GM19099 (cell line): ENCODE results near the gene CAB39L.

ENCODE experiments used
- POLR2A ChIP-seq: IDR thresholded peaks from 3 replicates; pipeline ENCODE4 v1.6.1; 2011; ENCODE audit warnings: low read depth; ENCODE audit not compliant: insufficient read length; ENCODE audit errors: extremely low read depth

The CAB39L gene

GRCh38 chr13:49302222-49302621, 141.6 kb downstream of the CAB39L start:
- TF ChIP-seq POLR2A = no peak

- no peak for TF ChIP-seq POLR2A
Observed at GRCh38 chr13:49300739-49301589, 142.9 kb downstream of the CAB39L start.

- no peak for TF ChIP-seq POLR2A
Observed at GRCh38 chr13:49300276-49300675, 143.6 kb downstream of the CAB39L start.

DNA sequence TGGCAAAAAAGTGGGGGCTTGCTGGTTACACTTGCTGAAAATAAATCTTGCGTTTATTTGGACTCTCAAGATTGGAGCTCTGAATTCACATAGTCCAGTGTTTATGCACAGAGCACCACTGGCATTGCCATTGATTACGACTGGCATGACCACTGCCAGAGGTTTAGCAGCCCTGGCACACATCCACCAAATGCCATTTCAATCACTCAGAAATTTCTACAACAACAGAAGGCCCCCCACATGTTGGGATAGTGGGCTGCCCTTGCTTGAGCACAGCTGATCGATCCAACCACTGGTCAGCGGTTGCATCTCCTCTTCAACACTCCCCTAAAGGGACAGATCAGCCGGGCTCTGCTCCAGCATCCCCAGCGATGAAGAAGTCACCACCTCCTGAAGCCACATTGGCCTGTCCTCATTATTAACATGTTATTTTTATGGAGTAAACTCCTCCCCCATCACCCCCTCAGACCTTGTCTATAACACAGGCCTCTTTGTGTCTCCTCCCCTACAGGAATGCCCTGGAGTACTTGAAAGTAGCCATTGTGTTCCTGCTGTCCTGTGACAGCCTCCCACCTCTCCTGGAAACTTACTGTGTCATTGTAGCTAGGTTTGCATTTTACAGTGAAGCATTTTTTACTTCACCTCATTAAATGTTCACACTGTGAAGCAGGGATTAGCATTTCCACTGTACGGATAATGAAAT, 144.8 kb downstream of the CAB39L start:
- TF ChIP-seq POLR2A = no peak

DNA sequence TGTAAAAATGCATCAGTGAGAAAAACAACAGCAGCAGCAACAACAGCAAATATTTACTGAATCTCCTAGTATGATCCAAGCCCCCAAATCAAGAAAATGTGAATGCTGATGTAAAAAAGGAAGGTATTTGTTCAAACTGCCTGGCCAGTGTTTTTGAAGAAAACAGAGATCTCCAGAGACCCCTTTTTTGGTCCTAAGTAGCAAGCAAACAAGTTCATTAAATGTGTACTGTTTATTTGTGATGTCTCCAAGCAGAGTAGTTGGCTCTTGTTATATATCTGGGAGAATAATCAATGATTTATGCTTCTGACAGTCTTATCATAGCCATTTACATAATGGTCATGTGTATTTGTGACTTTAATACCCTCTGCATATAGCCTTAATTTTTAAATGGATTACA, 145.4 kb downstream of the CAB39L start:
- TF ChIP-seq POLR2A = no peak

DNA sequence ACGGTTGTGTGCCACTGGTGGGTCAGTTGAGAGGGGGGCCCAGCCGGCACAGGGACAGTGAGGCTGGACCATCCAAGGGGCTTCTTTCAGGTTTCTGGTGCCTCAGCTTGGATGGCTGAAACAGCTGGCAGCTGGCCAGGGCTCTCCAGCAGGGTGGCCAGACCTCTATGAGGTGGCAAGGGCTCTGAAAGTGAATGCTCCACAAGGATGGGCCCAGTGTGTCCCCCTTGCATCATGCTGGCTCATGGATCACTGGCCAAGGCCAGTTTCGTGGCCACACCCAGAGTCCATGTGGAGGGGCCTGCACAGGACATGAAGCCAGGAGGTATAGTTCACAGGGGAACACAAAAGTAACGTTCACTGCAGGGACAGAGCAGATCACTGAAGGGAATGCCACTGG, 146.5 kb downstream of the CAB39L start:
- TF ChIP-seq POLR2A = no peak

DNA sequence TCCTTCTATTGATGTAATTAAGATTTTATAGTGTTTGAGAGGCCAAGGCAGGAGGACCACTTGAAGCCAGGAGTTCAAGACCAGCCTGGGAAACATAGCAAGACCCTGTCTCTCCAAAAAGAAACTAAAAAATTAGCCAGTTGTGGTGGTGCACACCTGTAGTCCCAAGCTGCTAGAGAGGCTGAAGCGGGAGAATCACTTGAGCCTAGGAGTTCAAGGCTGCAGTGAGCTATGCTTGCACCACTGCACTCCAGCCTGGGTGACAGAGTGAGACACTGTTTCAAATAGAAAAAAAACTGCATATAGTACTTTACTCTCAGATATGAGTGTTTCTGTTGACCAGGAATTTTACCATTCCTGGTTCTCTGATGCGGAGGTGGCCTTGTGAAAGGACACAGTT, 147.2 kb downstream of the CAB39L start:
- no peak for TF ChIP-seq POLR2A

- no peak for TF ChIP-seq POLR2A
Observed at GRCh38 chr13:49295244-49295643, 148.6 kb downstream of the CAB39L start.

GRCh38 chr13:49292742-49293486, 150.9 kb downstream of the CAB39L start:
- no peak for TF ChIP-seq POLR2A

DNA sequence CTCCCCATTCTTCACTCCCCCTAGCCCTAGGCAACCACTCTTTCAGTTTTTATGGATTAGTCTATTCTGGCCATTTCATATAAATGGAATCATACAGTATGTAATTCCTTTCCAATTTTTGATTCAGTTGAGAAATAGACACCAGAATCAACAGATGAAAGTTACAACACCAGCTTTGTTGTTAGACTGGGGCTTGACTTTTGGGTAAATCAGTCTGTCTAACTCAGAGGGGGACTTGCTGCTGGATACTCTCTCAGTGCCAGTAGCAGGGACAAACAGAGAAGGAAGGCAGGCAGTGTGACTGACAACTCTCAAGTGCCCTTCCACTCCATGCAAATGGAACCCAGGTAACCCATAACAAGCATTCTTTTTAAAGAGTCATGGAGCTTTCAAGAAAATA, 155.4 kb downstream of the CAB39L start:
- no peak for TF ChIP-seq POLR2A

GRCh38 chr13:49287995-49288394, 155.9 kb downstream of the CAB39L start:
- no peak for TF ChIP-seq POLR2A

GRCh38 chr13:49279885-49280284, 164.0 kb downstream of the CAB39L start:
- TF ChIP-seq POLR2A = no peak

DNA sequence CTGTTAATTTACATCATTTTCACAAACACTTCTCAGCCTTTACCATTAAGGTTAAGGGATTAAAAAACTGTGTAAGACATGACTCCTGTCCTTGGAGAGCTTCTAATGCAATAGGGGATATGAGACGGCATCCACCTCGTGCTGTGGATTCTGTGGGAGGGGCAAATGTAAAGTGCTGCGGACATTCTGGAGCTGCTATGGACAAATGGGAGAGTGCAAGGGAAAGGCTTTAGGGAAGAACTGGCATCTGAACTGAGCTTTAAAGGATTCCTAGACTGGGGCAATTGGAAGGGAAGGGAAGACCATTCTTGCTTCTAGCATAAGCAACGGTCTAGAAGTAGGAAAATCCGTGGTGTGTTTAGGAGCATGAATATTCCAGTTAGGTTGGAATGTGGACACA, 164.8 kb downstream of the CAB39L start:
- no peak for TF ChIP-seq POLR2A

DNA sequence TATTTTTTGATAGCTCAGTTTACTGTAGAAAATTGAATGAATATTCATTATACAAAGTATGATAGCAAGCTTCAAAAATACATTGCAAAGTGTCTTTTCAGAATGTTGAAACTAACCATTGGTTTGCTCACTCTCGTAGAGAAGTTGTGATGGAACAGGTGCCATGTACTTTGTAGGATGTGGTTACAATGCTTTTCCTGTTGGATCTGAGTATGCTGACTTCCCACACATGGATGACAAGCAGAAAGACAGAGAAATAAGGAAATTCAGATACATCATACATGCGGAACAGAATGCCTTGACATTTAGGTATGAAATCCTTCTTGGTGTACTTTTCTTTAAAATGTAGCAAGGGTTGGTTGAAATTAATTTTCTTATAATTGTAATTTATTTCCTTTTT, 165.7 kb downstream of the CAB39L start:
- no peak for TF ChIP-seq POLR2A

GRCh38 chr13:49272296-49272695, 171.6 kb downstream of the CAB39L start:
- TF ChIP-seq POLR2A = no peak

GRCh38 chr13:49271264-49271663, 172.6 kb downstream of the CAB39L start:
- no peak for TF ChIP-seq POLR2A

DNA sequence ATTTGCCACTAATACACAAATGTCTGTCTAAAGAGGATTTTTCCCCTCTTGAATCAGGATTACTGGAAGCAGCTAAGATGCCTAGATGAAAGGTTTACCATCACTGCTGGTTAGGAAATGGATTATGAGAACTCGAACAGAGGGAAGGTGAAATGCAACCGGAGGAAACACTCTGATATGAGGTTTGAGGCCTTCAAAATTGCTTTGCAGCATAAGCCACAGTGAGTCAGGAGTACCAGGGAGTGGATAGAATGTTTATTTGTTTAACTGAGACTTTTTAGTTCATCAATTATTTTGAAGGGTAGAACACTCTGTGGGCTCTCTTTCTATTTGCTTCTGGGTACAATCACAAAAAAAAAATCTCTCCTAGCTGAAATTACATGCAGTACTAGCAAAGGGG, 178.0 kb downstream of the CAB39L start:
- no peak for TF ChIP-seq POLR2A
